Measurements from ENCODE around the gene LOXL4. TPM values are rescaled to one million over a fixed set of nuclear protein-coding genes. Genes with fewer than 3 reads are reported as not detected.
A peak's percentile ranks its signal among the peaks of the same experiment; 100 is the strongest.

The LOXL4 gene
- polyA plus RNA-seq, 3 donors, result 0.03 to 0.05 TPM; not detected in 1

DNA sequence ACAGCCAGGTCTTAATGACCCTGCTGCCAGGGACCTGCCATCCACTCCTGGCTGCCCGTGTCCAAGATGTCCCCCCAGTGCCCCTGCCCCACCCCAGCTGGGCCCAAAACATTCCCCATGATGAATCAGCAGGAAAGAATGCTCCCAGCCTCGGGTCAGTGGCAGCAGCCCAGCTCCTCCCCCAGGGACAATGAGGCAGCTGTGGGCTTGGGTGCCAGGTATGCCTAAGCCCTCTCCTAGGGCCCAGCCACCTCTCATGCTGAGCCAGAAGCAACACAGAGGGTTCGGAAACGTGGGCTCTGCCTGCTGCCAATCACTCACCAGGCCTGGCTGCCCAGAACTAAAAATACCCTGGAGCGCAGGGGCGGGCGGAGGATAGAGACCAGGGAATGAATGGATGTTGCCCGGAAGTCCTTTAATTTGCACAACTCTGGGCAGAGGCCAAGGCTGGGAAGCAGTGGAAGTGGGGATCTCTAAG is 1.5 kb upstream of the LOXL4 start:
- peak overlapping the region in 1 of 2 donors; percentile 89 for H3K4me3 Mint-ChIP-seq
- H3K4me1 Mint-ChIP-seq, result peaks cover 7% of the 10 kb centered on the region
- Histone ChIP-seq H3K27ac (ENCODE audit: low read depth in 1 of 2, low read length in 2 of 2) (no peak overlapping the region), H3K9ac (ENCODE audit: insufficient read depth, low read length, poor library complexity, severe bottlenecking) (no peak overlapping the region), H3K9me3 (replicated peaks in 1 of 2; ENCODE audit: control insufficient read depth in 1 of 2, insufficient read depth in 1 of 2, low read length in 2 of 2) (peaks cover 0 to 4% of the 10 kb centered on the region in 2 donors), H2AFZ (ENCODE audit: insufficient read depth, low read depth, low read length, poor library complexity, severe bottlenecking) (no peak overlapping the region), H3K4me3 (replicated peaks in 1 of 3; ENCODE audit: low read depth in 2 of 3, low read length in 3 of 3) (no peak overlapping the region), H3K4me2 (replicated peaks; ENCODE audit: extremely low read depth, low read length, poor library complexity, severe bottlenecking) (no peak overlapping the region), H3K4me1 (ENCODE audit: control insufficient read depth in 1 of 2, insufficient read depth in 2 of 2, low read length in 2 of 2) (peaks cover 7 to 8% of the 10 kb centered on the region in 2 donors), H3K79me2 (ENCODE audit: insufficient read depth, low read length) (no peaks in the 10 kb centered on the region), H3K36me3 (replicated peaks in 1 of 2; ENCODE audit: control insufficient read depth in 1 of 2, insufficient read depth in 2 of 2, low read length in 2 of 2) (no peaks in the 10 kb centered on the region), H3K27me3 (ENCODE audit: control insufficient read depth in 2 of 2, insufficient read depth in 2 of 2, low read length in 2 of 2) (peaks cover 13 to 38% of the 10 kb centered on the region in 2 donors), H4K20me1 (ENCODE audit: insufficient read depth, low read length) (no peaks in the 10 kb centered on the region)
- TF ChIP-seq, protein P1, sequence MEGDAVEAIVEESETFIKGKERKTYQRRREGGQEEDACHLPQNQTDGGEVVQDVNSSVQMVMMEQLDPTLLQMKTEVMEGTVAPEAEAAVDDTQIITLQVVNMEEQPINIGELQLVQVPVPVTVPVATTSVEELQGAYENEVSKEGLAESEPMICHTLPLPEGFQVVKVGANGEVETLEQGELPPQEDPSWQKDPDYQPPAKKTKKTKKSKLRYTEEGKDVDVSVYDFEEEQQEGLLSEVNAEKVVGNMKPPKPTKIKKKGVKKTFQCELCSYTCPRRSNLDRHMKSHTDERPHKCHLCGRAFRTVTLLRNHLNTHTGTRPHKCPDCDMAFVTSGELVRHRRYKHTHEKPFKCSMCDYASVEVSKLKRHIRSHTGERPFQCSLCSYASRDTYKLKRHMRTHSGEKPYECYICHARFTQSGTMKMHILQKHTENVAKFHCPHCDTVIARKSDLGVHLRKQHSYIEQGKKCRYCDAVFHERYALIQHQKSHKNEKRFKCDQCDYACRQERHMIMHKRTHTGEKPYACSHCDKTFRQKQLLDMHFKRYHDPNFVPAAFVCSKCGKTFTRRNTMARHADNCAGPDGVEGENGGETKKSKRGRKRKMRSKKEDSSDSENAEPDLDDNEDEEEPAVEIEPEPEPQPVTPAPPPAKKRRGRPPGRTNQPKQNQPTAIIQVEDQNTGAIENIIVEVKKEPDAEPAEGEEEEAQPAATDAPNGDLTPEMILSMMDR (IDR thresholded peaks at IDR 0.05), result no peak
- peaks cover 0 to 3% of the 10 kb centered on the region in 2 donors for H3K36me3 Mint-ChIP-seq
- peaks cover 40 to 70% (median 50%) of the 10 kb centered on the region in 3 donors for H3K27me3 Mint-ChIP-seq (ENCODE audit: low read depth in 3 of 3)
- WGBS (ENCODE audit: insufficient coverage), result 59% methylated on average over 6 of the region's 8 CpGs
- intact Hi-C loops (cut with micrococcal nuclease), result loop anchor here in 1 of 2 donors (10.0 kb wide), 1 partner anchor 65 kb away; no protein-coding TSS in a partner anchor
- peaks cover 0 to 10% (median 0%) of the 10 kb centered on the region in 7 donors for H3K9me3 Mint-ChIP-seq
- no peak for DNase-seq
- H3K27ac Mint-ChIP-seq, result no peak overlapping the region

DNA sequence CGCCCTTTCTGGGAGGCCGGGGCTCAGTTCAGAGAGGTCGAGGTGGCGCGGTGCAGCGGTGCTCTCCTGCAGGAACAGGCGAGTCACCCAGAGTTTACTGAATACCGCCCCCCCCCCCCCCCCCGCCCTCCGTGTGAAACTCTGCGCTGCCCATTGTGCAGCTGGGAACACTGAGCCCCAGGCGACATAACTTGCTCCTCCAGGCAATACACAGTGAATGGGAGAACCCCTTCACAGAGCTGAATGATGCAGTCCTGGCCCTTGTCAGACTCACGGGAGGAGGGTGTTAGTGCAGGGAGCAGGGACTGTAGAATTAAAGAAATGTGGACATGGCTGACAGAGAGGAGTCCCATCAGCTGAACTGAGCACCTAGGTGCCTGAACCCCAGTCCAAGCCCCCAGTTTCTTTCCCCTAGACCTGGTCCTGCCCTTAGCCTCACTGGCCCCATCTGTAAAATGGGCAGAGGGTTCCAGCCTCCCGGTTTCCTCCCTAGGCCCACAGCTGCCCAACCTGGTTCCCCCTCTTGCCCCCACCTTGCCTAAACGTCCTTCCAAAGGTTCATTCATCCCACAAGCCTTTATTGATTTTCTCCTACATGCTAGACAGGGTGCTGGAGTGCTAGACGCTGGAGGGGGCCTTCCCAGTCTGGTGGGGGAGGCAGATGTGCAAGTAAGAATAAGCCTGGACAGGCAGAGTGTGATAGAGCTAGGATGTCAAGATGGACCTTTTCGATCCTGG is 869 bp upstream of the LOXL4 start:
- Histone ChIP-seq H3K4me1 (ENCODE audit: control insufficient read depth in 1 of 2, insufficient read depth in 2 of 2, low read length in 2 of 2) (peaks cover 11 to 13% of the 10 kb centered on the region in 2 donors), H4K20me1 (ENCODE audit: insufficient read depth, low read length) (no peaks in the 10 kb centered on the region), H3K9ac (ENCODE audit: insufficient read depth, low read length, poor library complexity, severe bottlenecking) (no peak overlapping the region), H3K27ac (ENCODE audit: low read depth in 1 of 2, low read length in 2 of 2) (no peak overlapping the region), H2AFZ (ENCODE audit: insufficient read depth, low read depth, low read length, poor library complexity, severe bottlenecking) (no peak overlapping the region), H3K4me2 (replicated peaks; ENCODE audit: extremely low read depth, low read length, poor library complexity, severe bottlenecking) (peak overlapping the region; percentile 67), H3K79me2 (ENCODE audit: insufficient read depth, low read length) (no peaks in the 10 kb centered on the region), H3K9me3 (replicated peaks in 1 of 2; ENCODE audit: control insufficient read depth in 1 of 2, insufficient read depth in 1 of 2, low read length in 2 of 2) (peaks cover 0 to 4% of the 10 kb centered on the region in 2 donors), H3K36me3 (replicated peaks in 1 of 2; ENCODE audit: control insufficient read depth in 1 of 2, insufficient read depth in 2 of 2, low read length in 2 of 2) (no peaks in the 10 kb centered on the region), H3K27me3 (ENCODE audit: control insufficient read depth in 2 of 2, insufficient read depth in 2 of 2, low read length in 2 of 2) (peaks cover 13 to 38% of the 10 kb centered on the region in 2 donors), H3K4me3 (replicated peaks in 1 of 3; ENCODE audit: low read depth in 2 of 3, low read length in 3 of 3) (peak overlapping the region in 1 of 3 experiments; percentile 18)
- Mint-ChIP-seq H3K9me3 (peaks cover 0 to 10% (median 0%) of the 10 kb centered on the region in 7 donors), H3K4me1 (peaks cover 13% of the 10 kb centered on the region), H3K27ac (peak overlapping the region in 2 of 7 donors; percentile 28 to 44), H3K27me3 (ENCODE audit: low read depth in 3 of 3) (peaks cover 40 to 70% (median 46%) of the 10 kb centered on the region in 3 donors), H3K4me3 (peak overlapping the region; percentile 79 to 89), H3K36me3 (peaks cover 0 to 3% of the 10 kb centered on the region in 2 donors)
- intact Hi-C loops (cut with micrococcal nuclease), result loop anchor here in 1 of 2 donors (10.0 kb wide), 1 partner anchor 66 kb away; no protein-coding TSS in a partner anchor
- 36% methylated on average over 4 of the region's 17 CpGs for WGBS (ENCODE audit: insufficient coverage)
- no peak for DNase-seq
- TF ChIP-seq, protein P1 (IDR thresholded peaks at IDR 0.05), result no peak
